GM21619 (cell line): Measurements from ENCODE around the gene KCTD13.
A peak's percentile ranks its signal among the peaks of the same experiment; 100 is the strongest.
"Not testable (repeated sequence)": the region's sequence is repeated elsewhere in the genome, so short reads cannot be mapped to it uniquely, and the experiment has no call there.

ENCODE experiments used
- ATAC-seq: cut with Tn5 transposase; IDR thresholded peaks from one replicate; pipeline ENCODE4 v1.9.1; 2021; ENCODE audit not compliant: unreplicated experiment

KCTD13 gene

GRCh38 chr16:29883987-29884386, 42.0 kb downstream of the KCTD13 start:
- ATAC-seq = no peak

GRCh38 chr16:29881050-29881449, 45.0 kb downstream of the KCTD13 start:
- no peak for ATAC-seq

- no peak for ATAC-seq
Measured at GRCh38 chr16:29878172-29878571, 47.9 kb downstream of the KCTD13 start.

- ATAC-seq = no peak
Measured at GRCh38 chr16:29877266-29877961, 48.6 kb downstream of the KCTD13 start.

GRCh38 chr16:29876594-29877249, 49.3 kb downstream of the KCTD13 start:
- ATAC-seq = no peak

- no peak for ATAC-seq
Measured at GRCh38 chr16:29876217-29876593, 49.8 kb downstream of the KCTD13 start.

- no peak for ATAC-seq
Measured at GRCh38 chr16:29875206-29875605, 50.8 kb downstream of the KCTD13 start.

GRCh38 chr16:29873319-29873718, 52.7 kb downstream of the KCTD13 start:
- no peak for ATAC-seq

GRCh38 chr16:29871822-29872546, 54.0 kb downstream of the KCTD13 start:
- ATAC-seq = no peak

- ATAC-seq = not testable (repeated sequence)
Measured at GRCh38 chr16:29869067-29869466, 57.0 kb downstream of the KCTD13 start.

GRCh38 chr16:29868396-29869009, 57.5 kb downstream of the KCTD13 start:
- ATAC-seq = no peak

GRCh38 chr16:29864205-29864604, 61.8 kb downstream of the KCTD13 start:
- no peak for ATAC-seq

- ATAC-seq = no peak
Measured at GRCh38 chr16:29863669-29863984, 62.4 kb downstream of the KCTD13 start.

- peak; percentile 92 for ATAC-seq
Measured at GRCh38 chr16:29862884-29863668, 63.0 kb downstream of the KCTD13 start, which contains the start of gene CDIPT. CDIPT (minus strand) TSS chr16:29863226; CDS start chr16:29862857, 369 bp downstream.

- ATAC-seq = no peak
Measured at GRCh38 chr16:29862383-29862883, 63.6 kb downstream of the KCTD13 start.

GRCh38 chr16:29860218-29860617, 65.8 kb downstream of the KCTD13 start:
- ATAC-seq = no peak

- no peak for ATAC-seq
Measured at GRCh38 chr16:29858974-29859373, 67.1 kb downstream of the KCTD13 start.

- ATAC-seq = no peak
Measured at GRCh38 chr16:29858149-29858849, 67.7 kb downstream of the KCTD13 start.

- no peak for ATAC-seq
Measured at GRCh38 chr16:29857133-29857760, 68.8 kb downstream of the KCTD13 start.
